Putamen (tissue), 1 donor: ENCODE results near the gene CALU.

ENCODE experiments used
- DNase-seq: peaks from one replicate; pipeline ENCODE4 v3.0.0-alpha.2; 2016; ENCODE audit warnings: low spot score

The CALU gene

GRCh38 chr7:128785738-128786137 is 46.6 kb downstream of the CALU start:
- DNase-seq: no peak

GRCh38 chr7:128788446-128789412 is 49.6 kb downstream of the CALU start:
- DNase-seq: no peak

DNA sequence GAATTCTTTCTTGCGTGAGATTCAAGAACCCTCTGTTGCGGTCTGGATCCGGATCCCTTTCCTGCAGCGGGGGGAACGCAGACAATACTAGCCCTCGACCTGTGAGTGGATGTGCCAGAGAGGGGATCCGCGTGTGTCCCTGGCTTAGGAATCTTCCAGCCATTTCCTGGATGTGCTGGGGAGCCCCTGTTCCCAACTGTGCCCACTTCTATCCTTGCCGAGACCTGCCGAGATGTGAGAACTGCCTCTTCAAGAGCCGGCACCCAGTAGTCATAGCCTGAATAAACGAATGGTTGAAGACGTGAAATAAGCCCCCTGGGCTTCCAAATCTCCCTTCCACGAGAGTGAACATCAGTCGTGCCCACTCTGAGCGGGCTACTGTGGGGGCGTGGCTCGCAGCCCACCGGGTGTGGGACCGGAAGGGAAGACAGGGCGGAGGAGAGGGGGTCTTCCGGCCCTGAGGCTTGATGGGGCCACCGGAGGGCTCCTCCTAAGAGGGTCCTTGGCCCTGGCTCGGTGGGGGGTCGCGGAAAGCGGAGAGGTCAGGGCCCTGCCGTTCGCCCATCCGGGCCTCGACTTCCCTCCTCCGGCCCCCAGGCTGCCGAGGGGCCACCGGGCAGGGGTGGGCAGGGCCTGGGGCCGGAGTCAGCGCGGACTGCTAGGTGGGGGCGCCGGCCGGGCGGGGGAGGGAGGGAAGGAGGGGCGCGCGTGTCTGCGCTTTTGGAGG is 51.3 kb downstream of the CALU start:
- no peak for DNase-seq

DNA sequence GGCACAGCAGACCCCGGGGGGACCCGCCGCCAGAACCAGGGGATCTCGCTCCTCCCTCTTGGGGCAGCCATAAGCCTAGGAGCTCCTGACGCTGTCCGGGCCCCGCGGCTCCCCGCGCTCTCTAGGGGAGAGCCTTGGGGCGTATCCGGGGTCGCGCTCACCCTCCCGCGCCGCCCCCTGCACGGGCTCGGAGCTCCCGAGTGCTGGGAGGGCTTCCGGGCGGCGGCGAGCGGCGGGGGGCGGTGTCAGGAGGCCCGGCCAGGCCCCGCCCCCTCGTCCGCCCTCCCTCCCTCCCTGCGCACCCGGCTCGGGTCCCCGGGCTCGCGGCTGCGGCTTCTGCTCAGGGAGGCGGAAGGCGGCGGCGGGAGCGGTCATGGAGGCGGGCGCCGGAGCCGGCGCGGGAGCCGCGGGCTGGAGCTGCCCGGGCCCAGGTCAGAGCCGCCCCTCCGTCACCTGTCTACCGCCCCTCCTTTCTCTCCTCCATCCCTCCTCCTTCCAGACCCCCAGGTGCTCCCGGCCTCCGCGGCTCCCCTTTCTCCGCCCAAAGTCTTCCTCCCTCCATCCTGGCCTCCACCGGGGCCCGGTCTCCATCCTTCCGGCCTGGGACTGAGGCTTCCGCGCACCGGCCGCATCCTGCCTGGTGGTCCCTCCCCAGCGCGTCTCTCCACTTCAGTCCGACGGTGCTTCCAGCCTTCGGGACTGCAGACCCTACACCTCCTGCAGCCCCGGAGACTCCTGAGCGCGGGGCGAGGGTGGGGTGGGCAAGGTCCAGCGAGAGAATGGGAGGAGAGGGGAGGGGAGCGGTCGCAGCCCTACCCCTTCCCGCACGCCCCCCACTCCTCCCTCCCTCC is 52.2 kb downstream of the CALU start, which contains the start of gene CCDC136:
Gene CCDC136, plus strand, starts transcription at position 848 of the 851 bp plus-strand sequence. CDS start 444 bp downstream, outside the sequence.
- DNase-seq: peak; percentile 39

DNA sequence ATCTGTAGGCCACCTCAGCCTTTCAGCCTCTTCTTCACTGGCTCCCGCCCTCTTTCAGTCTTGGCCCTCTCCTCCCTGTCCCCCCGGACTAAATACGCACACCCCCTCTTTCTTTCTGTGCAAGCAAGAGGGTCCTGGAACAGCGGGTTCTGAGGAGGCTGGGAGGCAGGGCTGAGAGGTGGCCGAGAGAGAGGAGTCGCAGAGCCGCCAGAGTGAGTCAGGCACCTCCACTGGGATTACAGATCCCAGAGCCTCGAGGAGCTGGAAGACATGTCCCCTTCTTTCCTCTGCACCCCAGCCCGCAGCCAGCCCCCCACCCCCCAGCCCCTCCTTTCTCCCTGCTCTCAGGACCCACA is 52.8 kb downstream of the CALU start:
- DNase-seq: no peak

DNA sequence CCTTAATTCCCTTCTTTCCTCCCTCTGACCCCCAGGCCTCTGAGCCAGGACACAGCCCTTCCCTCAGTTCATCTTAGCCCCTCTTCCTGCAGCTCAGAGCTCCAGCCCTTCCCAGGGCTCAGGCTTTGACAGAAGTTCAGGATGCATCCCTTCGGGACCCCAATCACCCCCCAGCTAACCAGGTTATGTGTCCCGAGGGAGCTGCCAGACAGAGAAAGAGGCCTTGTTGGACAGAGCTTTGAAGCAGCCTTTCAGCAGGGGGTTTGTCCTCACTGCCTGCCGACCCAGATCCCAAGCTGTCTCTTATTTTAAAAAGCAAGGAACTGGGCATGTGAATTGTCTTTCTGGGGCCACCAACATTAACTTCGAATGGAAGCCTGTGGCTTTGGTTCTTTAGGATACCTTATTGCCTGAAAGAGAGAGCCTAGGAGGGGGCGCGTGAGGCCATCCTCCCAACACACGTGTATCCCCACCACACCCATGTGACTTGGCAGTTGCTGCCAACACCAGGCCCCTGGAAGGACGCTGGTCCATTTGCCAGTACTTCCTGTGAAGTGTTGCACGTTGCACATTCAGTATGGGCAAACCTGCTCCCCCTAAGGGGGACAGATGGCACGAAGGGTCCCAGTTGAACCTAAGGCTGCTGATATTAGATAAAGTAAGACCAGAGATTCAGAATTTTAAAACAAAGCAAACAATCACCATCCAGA is 53.5 kb downstream of the CALU start:
- DNase-seq: no peak

DNA sequence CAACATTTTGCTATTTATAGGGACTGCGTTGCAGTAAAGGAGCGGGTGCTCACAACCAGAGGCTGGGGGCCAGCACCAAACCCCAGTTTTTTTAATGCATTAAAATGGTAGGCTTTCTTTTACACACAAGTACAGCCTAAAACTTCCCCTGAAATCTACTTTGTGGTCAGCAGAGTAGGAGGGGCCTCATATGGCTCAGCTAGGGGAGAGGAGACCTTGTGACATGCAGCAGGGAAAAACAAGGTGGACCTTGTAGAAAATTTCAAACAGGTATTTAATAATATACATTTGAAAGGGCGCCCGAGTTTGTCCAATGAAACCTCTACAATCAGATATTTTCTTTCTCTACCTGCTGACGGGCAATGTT is 54.0 kb downstream of the CALU start:
- DNase-seq: no peak

GRCh38 chr7:128794020-128794419 is 54.9 kb downstream of the CALU start:
- DNase-seq: no peak

GRCh38 chr7:128794436-128794835 is 55.3 kb downstream of the CALU start:
- DNase-seq: no peak

DNA sequence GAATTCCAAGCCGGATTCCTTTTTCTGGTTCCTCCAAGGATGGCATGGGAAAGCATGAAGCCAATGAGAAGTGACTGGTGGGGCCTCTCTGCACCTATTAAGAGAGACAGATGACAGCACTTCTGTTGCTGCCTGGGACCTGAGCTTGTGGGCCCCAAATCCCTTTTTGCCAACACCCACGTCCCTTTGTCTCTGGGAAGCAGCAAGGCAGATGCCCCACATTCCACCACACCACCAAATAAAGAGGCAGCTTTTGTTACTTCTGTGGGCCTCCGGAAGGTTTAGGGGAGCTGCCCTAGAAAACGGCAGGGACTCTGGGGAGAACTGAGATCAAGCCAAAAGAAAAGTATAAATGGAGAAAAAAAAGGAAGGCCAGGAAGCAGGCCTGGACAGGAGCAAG is 56.0 kb downstream of the CALU start:
- DNase-seq: no peak

GRCh38 chr7:128796327-128796726 is 57.2 kb downstream of the CALU start:
- DNase-seq: no peak

- DNase-seq: no peak
Observed at GRCh38 chr7:128799451-128799850, 60.3 kb downstream of the CALU start.

DNA sequence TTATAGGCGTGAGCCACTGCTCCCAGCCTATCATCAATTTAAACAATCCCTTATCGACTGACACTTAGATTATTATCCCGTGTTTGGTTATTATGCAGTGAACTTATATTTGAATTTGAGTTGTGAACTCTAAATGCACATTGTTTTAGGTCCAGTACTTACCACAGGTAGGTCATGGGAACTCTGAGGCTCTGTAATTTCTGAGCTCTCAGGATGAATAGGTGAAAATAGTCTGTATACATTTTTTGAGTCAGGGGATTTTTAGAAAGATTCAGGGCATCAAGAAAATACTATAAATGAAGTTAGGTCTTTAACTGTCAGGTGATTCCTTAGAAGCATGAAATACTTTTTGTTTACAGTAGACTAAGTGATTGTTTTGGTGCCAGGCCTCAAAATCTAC is 61.4 kb downstream of the CALU start:
- DNase-seq: no peak

GRCh38 chr7:128801003-128801402 is 61.8 kb downstream of the CALU start:
- DNase-seq: no peak

DNA sequence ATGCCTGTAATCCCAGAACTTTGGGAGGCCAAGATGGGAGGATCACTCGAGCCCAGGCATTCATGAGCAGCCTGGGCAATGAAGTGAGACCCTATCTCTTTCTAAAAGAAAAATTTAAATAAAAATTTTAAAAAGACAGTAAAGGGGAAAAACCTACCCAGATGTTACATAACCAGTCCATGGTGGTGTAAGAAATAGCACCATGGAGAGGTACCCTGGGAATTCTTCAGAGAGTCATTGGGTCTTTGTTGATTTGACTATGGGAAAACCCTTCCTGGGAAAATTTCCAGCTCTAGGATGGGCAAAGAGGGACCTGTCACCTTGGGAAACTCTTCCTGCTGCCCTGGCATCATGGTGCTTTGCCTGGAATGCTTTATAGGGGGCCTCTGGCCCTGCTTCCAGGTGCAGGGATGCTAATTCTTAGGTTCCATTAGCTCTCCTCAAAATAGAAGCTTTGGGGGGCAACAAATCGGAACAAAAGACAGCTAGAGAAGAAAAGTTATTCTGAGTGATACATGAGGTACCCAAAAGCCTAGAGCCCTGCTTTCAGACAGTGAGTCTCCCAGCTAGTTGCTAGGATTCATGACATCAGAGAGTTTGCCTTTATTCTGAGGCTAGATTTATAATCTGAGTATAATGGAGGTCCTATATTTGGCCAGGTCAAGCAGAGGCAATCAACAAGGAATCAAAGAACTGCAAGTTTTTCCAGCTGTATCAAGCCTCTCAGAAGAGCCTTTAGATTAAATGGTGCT is 62.7 kb downstream of the CALU start:
- no peak for DNase-seq

- DNase-seq: no peak
Observed at GRCh38 chr7:128804484-128804883, 65.3 kb downstream of the CALU start.

GRCh38 chr7:128805225-128805624 is 66.1 kb downstream of the CALU start:
- no peak for DNase-seq

DNA sequence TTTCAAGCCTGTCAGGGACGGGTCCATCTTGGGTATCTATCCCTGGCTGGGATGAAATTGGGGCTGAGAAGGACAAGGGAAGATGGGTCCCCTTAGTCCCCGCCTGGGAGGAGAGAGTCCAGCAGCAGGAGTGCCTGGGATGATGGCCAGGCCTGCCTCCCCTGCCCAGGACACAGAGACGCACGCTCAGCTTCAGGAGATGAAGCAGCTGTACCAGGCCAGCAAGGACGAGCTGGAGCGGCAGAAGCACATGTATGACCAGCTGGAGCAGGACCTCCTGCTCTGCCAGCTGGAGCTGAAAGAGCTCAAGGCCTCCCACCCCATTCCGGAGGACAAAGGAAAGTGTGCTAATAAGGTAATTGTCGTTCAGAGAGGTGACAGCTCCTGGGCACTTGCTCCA is 68.0 kb downstream of the CALU start:
- no peak for DNase-seq

DNA sequence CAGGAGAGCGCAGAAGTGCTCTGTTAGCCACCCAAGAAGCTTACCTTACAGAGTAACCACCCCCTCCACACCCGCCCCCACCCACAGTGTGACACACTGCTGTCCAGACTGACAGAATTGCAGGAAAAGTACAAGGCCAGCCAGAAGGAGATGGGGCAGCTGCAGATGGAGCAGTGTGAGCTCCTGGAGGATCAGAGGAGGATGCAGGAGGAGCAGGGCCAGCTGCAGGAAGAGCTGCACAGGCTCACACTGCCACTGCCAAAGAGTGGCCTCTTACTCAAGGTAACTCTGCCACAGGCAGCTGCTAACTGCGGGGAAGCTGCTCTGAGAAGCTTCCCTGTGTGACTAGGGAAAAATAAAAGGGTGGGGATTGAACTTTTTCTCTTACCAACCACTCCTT is 70.2 kb downstream of the CALU start:
- DNase-seq: no peak

DNA sequence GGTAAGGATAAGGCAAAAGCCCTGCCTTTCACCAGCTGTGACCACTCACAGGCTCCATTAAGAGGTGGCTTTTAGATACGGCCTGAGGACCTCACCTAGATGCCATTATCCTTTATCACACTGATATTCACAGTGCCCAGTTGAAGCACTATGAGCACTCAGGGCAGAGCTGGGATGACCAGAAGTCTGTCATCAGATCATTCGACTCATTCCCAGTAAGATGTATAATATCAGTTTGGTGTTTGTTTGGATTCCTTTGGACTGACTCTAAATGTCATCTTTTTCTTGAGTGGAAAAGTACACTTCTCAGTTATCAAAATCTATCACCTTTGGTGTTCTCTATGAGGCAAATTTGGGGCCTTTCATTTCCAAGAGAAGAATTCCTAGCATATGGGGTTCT is 71.3 kb downstream of the CALU start:
- DNase-seq: no peak

GRCh38 chr7:128810997-128811396 is 71.8 kb downstream of the CALU start:
- DNase-seq: no peak
